PC-3 (cell line): ENCODE results near the gene SIPA1. TPM values are rescaled to one million over a fixed set of nuclear protein-coding genes. Genes with fewer than 3 reads are reported as not detected.

ENCODE experiments used
- ATAC-seq: fragments of 200-7000 bp; cut with Tn5 transposase; 2 replicates; pipeline ENCODE4 v1.9.1; 2020; ENCODE audit warnings: mild to moderate bottlenecking, moderate library complexity
- BruUV-seq: library from RNA; stranded (reverse); fragments of 400-500 nt; replicated peaks from 2 replicates; lab custom pipeline; 2021; lab: Mats Ljungman, UMichigan
- CTCF ChIA-PET: fragments of 300-600 bp; sonication (Branson Sonifier 250); formaldehyde crosslinking; loops from one replicate; lab custom pipeline; 2022; ENCODE audit warnings: antibody characterized with exemption; lab: Charles Lee
- POLR2A ChIA-PET: fragments of 300-600 bp; sonication (Branson Sonifier 250); formaldehyde crosslinking; loops from one replicate; lab custom pipeline; 2022; ENCODE audit warnings: antibody characterized with exemption; ENCODE audit not compliant: unreplicated experiment; lab: Charles Lee
- DNase-seq: peaks from one replicate; pipeline ENCODE4 v3.0.0-alpha.2; 2015
- H2AFZ ChIP-seq: fragments of 300-600 bp; sonication (generic); 2 replicates; pipeline ENCODE4 v1.6.0; 2016; ENCODE audit warnings: antibody characterized with exemption, low read length
- H3F3A ChIP-seq: fragments of 300-600 bp; sonication (generic); one replicate; pipeline ENCODE4 v1.6.0; 2017; ENCODE audit warnings: antibody characterized with exemption, low read length, control low read depth, mild to moderate bottlenecking; ENCODE audit not compliant: unreplicated experiment
- H3K27ac ChIP-seq: fragments of 300-600 bp; sonication (generic); 2 replicates; pipeline ENCODE4 v1.5.1; 2016; ENCODE audit warnings: mild to moderate bottlenecking, low read length
- H3K27me3 ChIP-seq: fragments of 300-600 bp; sonication (generic); 2 replicates; pipeline ENCODE4 v1.6.1; 2016; ENCODE audit warnings: low read length, mixed read lengths
- H3K36me3 ChIP-seq: fragments of 300-600 bp; sonication (generic); 2 replicates; pipeline ENCODE4 v1.6.1; 2016; ENCODE audit warnings: low read depth, mixed run types, low read length, mixed read lengths
- H3K4me1 ChIP-seq: fragments of 300-600 bp; sonication (generic); 2 replicates; pipeline ENCODE4 v1.5.1; 2016; ENCODE audit warnings: low read length; ENCODE audit not compliant: insufficient read depth
- H3K4me2 ChIP-seq: fragments of 300-600 bp; sonication (generic); 2 replicates; pipeline ENCODE4 v1.6.0; 2016; ENCODE audit warnings: low read length
- H3K4me3 ChIP-seq: fragments of 300-600 bp; sonication (generic); 2 replicates; pipeline ENCODE4 v1.5.1; 2016; ENCODE audit warnings: mild to moderate bottlenecking, low read length, mixed read lengths
- H3K79me2 ChIP-seq: fragments of 300-600 bp; sonication (generic); 2 replicates; pipeline ENCODE4 v1.6.1; 2017; ENCODE audit warnings: low read length, mixed read lengths
- H3K9ac ChIP-seq: fragments of 300-600 bp; sonication (generic); 2 replicates; pipeline ENCODE4 v1.6.0; 2016; ENCODE audit warnings: mild to moderate bottlenecking, low read length
- H3K9me2 ChIP-seq: fragments of 300-600 bp; sonication (generic); replicated peaks from 2 replicates; pipeline ENCODE4 v1.6.1; 2016; ENCODE audit warnings: mixed run types, low read length, mixed read lengths
- H3K9me3 ChIP-seq: fragments of 300-600 bp; sonication (generic); 2 replicates; pipeline ENCODE4 v1.6.1; 2016; ENCODE audit warnings: low read length, mixed read lengths
- H4K20me1 ChIP-seq: fragments of 300-600 bp; sonication (generic); 2 replicates; pipeline ENCODE4 v1.6.1; 2016; ENCODE audit warnings: low read length, mixed read lengths
- CTCF ChIP-seq: fragments of 300-600 bp; sonication (generic); conservative IDR thresholded peaks from 2 replicates; pipeline ENCODE4 v1.5.1; 2017; ENCODE audit warnings: antibody characterized with exemption, low read depth, mild to moderate bottlenecking, low read length
- EZH2 ChIP-seq: fragments of 300-600 bp; sonication (generic); IDR thresholded peaks from one replicate; pipeline ENCODE4 v1.6.1; 2017; ENCODE audit warnings: antibody characterized with exemption, mild to moderate bottlenecking, low read length; ENCODE audit not compliant: unreplicated experiment
- EZH2phosphoT487 ChIP-seq: fragments of 300-600 bp; sonication (generic); IDR thresholded peaks from 2 replicates; pipeline ENCODE4 v1.6.1; 2018; ENCODE audit warnings: mild to moderate bottlenecking, antibody characterized with exemption, low read length, borderline replicate concordance
- intact Hi-C: fragments of 100-400 bp; cut with micrococcal nuclease; formaldehyde crosslinking; loops from 2 replicates; pipeline ENCODE4 v1.9.0; 2023
- total RNA-seq: library from RNA; depleted of rRNA; stranded (reverse); fragments of >200 nt; gene quantifications from 2 replicates; pipeline ENCODE4 v1.2.3, GENCODE V29; 2014

The SIPA1 gene
- total RNA-seq, 1 experiment from 2014 or later: 113 TPM

- Histone ChIP-seq H3K27ac (no peak overlapping the region), H3K27me3 (no peaks in the 10 kb centered on the region), H3K4me2 (no peak overlapping the region), H2AFZ (no peak overlapping the region), H3K9me3 (no peaks in the 10 kb centered on the region), H3K4me3 (no peak overlapping the region), H3F3A (no peaks in the 10 kb centered on the region), H4K20me1 (peaks cover 17% of the 10 kb centered on the region), H3K4me1 (peaks cover 13% of the 10 kb centered on the region), H3K9me2 (no peaks in the 10 kb centered on the region), H3K9ac (no peak overlapping the region), H3K79me2 (peaks cover 59% of the 10 kb centered on the region), H3K36me3 (peaks cover 40% of the 10 kb centered on the region)
- intact Hi-C loops: loop anchor here (10.0 kb wide), 1 partner anchor 73 kb away; no protein-coding TSS in a partner anchor
- no TSS peak for BruUV-seq
- TF ChIP-seq EZH2phosphoT487 (no peak), EZH2 (no peak), CTCF (no peak)
- no peak for DNase-seq
- ChIA-PET CTCF (no interaction called here), POLR2A (no interaction called here)
- no peak for ATAC-seq
These were observed 19.7 kb upstream of the SIPA1 start for GRCh38 chr11:65617990-65618751.

- Histone ChIP-seq H3K9ac (no peak overlapping the region), H3K9me3 (no peaks in the 10 kb centered on the region), H3K27ac (no peak overlapping the region), H3K9me2 (no peaks in the 10 kb centered on the region), H3K4me2 (no peak overlapping the region), H3K36me3 (peaks cover 43% of the 10 kb centered on the region), H3K4me3 (no peak overlapping the region), H4K20me1 (peaks cover 17% of the 10 kb centered on the region), H3K27me3 (no peaks in the 10 kb centered on the region), H3F3A (no peaks in the 10 kb centered on the region), H2AFZ (no peak overlapping the region), H3K79me2 (peaks cover 53% of the 10 kb centered on the region), H3K4me1 (peaks cover 10% of the 10 kb centered on the region)
- DNase-seq: no peak
- no TSS peak for BruUV-seq
- no peak for TF ChIP-seq CTCF
- no peak for TF ChIP-seq EZH2
- no peak for TF ChIP-seq EZH2phosphoT487
- no peak for ATAC-seq
- intact Hi-C loops: loop anchor here (10.0 kb wide), 1 partner anchor 74 kb away; no protein-coding TSS in a partner anchor
- ChIA-PET CTCF (no interaction called here), POLR2A (no interaction called here)
These were observed 19.1 kb upstream of the SIPA1 start for GRCh38 chr11:65618763-65619162.

GRCh38 chr11:65619281-65619928 lies 18.5 kb upstream of the SIPA1 start:
- H3K4me2 ChIP-seq: no peak overlapping the region
- H3K9ac ChIP-seq: no peak overlapping the region
- no peaks in the 10 kb centered on the region for H3K27me3 ChIP-seq
- intact Hi-C loops: loop anchor here (10.0 kb wide), 1 partner anchor 75 kb away; no protein-coding TSS in a partner anchor
- no peaks in the 10 kb centered on the region for H3K9me3 ChIP-seq
- peaks cover 17% of the 10 kb centered on the region for H4K20me1 ChIP-seq
- no peak for ATAC-seq
- H3K27ac ChIP-seq: no peak overlapping the region
- no TSS peak for BruUV-seq
- H3K79me2 ChIP-seq: peaks cover 47% of the 10 kb centered on the region
- H3K36me3 ChIP-seq: peaks cover 43% of the 10 kb centered on the region
- no peak for TF ChIP-seq EZH2phosphoT487
- TF ChIP-seq CTCF: no peak
- no peak for TF ChIP-seq EZH2
- POLR2A ChIA-PET: no interaction called here
- DNase-seq: no peak
- CTCF ChIA-PET: no interaction called here
- no peaks in the 10 kb centered on the region for H3F3A ChIP-seq
- no peak overlapping the region for H2AFZ ChIP-seq
- peaks cover 10% of the 10 kb centered on the region for H3K4me1 ChIP-seq
- no peaks in the 10 kb centered on the region for H3K9me2 ChIP-seq
- no peak overlapping the region for H3K4me3 ChIP-seq
